ENCODE results near the gene PECR.

The PECR gene

DNA sequence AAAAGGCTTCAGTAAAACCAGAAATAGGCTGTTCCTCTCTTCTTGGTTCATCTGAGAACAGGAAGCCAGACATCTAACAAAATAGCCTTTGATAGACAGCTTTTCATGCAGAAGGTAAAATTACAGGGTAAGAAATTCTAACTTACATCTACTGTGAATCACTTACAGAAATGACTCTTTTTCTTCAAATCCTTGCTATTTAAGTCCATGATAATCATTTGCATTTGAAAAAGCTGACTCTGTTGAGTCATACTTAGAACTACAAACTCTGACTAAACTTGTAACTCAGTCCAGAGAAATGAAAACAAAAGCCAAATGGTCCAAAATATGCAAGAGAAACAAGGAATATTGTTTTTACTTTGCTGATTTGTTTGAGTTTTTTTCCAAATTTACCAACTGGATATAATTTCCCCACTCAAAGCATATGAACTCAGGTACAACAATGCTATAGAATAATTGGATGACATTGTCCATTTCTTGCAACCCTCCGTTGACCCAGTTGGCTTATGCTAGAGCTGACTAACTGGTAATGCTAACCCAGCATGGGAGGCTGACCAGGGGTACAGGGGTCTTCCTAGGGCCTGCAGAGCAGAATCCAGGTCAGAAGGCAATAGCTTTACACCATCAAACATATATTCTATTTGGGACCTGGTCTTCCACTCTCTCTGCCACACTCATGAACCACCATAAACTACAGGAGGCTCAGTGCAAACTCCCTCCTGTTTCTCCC is 49.5 kb downstream of the PECR start:
- no peak overlapping the region for H3K4me3 ChIP-seq (ENCODE audit: low read depth, low read length)
- no peak overlapping the region for H2AFZ ChIP-seq
- TF ChIP-seq, protein P1, sequence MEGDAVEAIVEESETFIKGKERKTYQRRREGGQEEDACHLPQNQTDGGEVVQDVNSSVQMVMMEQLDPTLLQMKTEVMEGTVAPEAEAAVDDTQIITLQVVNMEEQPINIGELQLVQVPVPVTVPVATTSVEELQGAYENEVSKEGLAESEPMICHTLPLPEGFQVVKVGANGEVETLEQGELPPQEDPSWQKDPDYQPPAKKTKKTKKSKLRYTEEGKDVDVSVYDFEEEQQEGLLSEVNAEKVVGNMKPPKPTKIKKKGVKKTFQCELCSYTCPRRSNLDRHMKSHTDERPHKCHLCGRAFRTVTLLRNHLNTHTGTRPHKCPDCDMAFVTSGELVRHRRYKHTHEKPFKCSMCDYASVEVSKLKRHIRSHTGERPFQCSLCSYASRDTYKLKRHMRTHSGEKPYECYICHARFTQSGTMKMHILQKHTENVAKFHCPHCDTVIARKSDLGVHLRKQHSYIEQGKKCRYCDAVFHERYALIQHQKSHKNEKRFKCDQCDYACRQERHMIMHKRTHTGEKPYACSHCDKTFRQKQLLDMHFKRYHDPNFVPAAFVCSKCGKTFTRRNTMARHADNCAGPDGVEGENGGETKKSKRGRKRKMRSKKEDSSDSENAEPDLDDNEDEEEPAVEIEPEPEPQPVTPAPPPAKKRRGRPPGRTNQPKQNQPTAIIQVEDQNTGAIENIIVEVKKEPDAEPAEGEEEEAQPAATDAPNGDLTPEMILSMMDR (IDR thresholded peaks at IDR 0.05) = no peak
- H3K4me1 ChIP-seq = peaks cover 3% of the 10 kb centered on the region
- H3K4me2 ChIP-seq (ENCODE audit: low read length) = no peak overlapping the region
- H3K9ac ChIP-seq = no peak overlapping the region
- no peak overlapping the region for H3K27ac ChIP-seq
- no peaks in the 10 kb centered on the region for H3K9me3 ChIP-seq (ENCODE audit: control insufficient read depth, low read length)
- no peaks in the 10 kb centered on the region for H3K27me3 ChIP-seq (ENCODE audit: control insufficient read depth, insufficient read depth, low read length)
- H3K36me3 ChIP-seq (ENCODE audit: control insufficient read depth, insufficient read depth, low read length) = no peaks in the 10 kb centered on the region
- no peaks in the 10 kb centered on the region for H3K79me2 ChIP-seq

DNA sequence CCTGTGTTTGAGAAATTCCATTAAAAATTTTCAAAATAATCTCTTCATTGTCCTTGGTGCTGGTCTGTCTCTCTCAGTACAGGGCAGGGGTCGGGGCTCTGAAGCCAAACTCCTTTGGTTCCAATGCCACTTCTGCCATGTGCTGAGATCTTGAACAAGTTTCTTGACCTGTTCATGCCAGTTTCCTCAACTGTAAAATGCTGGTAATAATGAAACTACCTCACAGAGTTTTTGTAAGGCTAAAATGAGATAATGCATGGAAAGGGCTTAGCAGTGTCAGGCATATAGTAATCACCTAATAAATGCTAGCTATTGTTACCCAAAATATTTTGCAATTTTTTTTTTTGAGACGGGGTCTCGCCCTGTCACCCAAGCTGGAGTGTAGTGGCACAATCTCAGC is 51.4 kb downstream of the PECR start:
- Histone ChIP-seq H3K9ac (no peak overlapping the region), H3K4me2 (ENCODE audit: low read length) (no peak overlapping the region), H2AFZ (no peak overlapping the region), H3K9me3 (ENCODE audit: control insufficient read depth, low read length) (no peaks in the 10 kb centered on the region), H3K79me2 (no peaks in the 10 kb centered on the region), H3K27me3 (ENCODE audit: control insufficient read depth, insufficient read depth, low read length) (no peaks in the 10 kb centered on the region), H3K27ac (no peak overlapping the region), H3K4me3 (ENCODE audit: low read depth, low read length) (no peak overlapping the region), H3K36me3 (ENCODE audit: control insufficient read depth, insufficient read depth, low read length) (no peaks in the 10 kb centered on the region), H3K4me1 (peaks cover 3% of the 10 kb centered on the region)
- TF ChIP-seq, protein P1 (IDR thresholded peaks at IDR 0.05) = no peak

DNA sequence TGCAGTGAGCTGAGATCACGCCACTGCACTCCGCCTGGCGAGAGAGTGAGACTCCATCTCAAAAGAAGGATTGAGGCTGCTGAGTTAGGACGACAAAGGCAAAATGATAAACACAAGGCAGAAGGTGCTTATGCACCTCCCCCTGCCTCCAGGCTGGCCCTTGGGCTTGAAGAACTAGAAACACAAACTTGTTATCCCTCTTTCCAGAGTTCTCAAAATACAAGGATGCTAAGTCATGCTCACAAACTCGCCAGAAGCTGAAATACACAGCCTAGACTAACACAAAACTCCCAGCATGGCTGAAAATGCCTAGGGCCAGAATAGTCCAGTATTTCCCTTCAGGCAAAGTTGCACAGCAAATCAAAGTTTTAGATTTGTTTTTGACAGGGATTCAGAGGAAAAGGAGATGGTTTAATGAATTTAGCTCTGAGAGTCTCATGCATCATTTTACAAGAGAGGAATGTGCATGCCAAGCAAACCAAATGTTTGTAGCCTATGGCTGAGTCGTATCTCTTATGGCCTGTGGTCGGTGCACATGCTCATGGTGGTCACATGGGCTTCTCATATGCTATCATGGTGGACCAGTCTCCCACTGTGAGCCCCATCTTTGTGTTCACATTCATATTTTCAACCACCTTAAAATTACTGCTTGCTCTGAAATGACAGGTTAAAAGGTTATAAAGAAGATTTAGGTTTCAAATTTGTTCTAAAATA is 52.0 kb downstream of the PECR start:
- TF ChIP-seq, protein P1 (IDR thresholded peaks at IDR 0.05) = no peak
- no peaks in the 10 kb centered on the region for H3K27me3 ChIP-seq (ENCODE audit: control insufficient read depth, insufficient read depth, low read length)
- no peaks in the 10 kb centered on the region for H3K36me3 ChIP-seq (ENCODE audit: control insufficient read depth, insufficient read depth, low read length)
- H3K4me1 ChIP-seq = peaks cover 3% of the 10 kb centered on the region
- H2AFZ ChIP-seq = no peak overlapping the region
- no peak overlapping the region for H3K4me3 ChIP-seq (ENCODE audit: low read depth, low read length)
- H3K27ac ChIP-seq = no peak overlapping the region
- H3K4me2 ChIP-seq (ENCODE audit: low read length) = no peak overlapping the region
- H3K9me3 ChIP-seq (ENCODE audit: control insufficient read depth, low read length) = no peaks in the 10 kb centered on the region
- H3K79me2 ChIP-seq = no peaks in the 10 kb centered on the region
- no peak overlapping the region for H3K9ac ChIP-seq

DNA sequence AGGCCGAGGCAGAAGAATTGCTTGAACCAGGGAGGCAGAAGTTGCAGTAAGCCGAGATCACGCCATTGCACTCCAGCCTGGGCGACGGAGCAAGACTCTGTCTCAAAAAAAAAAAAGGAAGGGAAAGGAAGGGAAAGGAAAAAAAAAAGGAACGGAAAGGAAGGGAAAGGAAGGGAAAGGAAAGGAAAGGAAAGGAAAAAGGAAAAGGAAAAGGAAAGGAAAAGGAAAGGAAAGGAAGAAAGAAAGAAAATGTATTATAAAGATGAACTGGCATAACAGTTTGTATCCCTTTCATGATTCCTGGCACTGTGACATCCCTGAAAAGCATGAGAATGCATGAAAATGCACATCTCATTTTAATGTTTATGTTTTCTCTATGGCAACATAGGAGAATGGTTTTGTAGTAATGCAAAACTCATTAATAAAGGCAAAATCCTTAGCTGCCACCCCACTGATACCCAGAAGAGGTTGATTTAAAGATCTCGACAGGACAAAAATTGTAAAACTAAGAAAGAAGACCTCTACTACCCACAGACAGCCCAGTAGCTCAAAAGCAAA is 56.8 kb downstream of the PECR start:
- Histone ChIP-seq H3K4me1 (no peaks in the 10 kb centered on the region), H3K27ac (no peak overlapping the region), H3K9ac (no peak overlapping the region), H2AFZ (no peak overlapping the region), H3K36me3 (ENCODE audit: control insufficient read depth, insufficient read depth, low read length) (no peaks in the 10 kb centered on the region), H3K9me3 (ENCODE audit: control insufficient read depth, low read length) (no peaks in the 10 kb centered on the region), H3K27me3 (ENCODE audit: control insufficient read depth, insufficient read depth, low read length) (no peaks in the 10 kb centered on the region), H3K79me2 (no peaks in the 10 kb centered on the region), H3K4me2 (ENCODE audit: low read length) (no peak overlapping the region), H3K4me3 (ENCODE audit: low read depth, low read length) (no peak overlapping the region)
- TF ChIP-seq, protein P1 (IDR thresholded peaks at IDR 0.05) = no peak
